Psoas muscle (tissue), 8 donors: ENCODE data around the gene ZNF804B. TPM values are rescaled to one million over a fixed set of nuclear protein-coding genes. Genes with fewer than 3 reads are reported as not detected.

Experiments used
- ATAC-seq, 4 donors: fragments of 200-7000 bp; cut with Tn5 transposase; one replicate each; pipeline ENCODE4 v1.9.1; 2020; ENCODE audit warnings: moderate library complexity in 3 of 4, mild to moderate bottlenecking in 2 of 4
- DNase-seq, 2 donors: peaks; one replicate each; pipeline ENCODE4 v3.0.0-alpha.2; 2020
- H3K27ac ChIP-seq: fragments of 200-600 bp; one replicate; pipeline ENCODE4 v1.8.0; 2022
- H3K27me3 ChIP-seq, 3 donors: fragments of 200-600 bp in 1 of 3; one replicate each; pipeline versions ENCODE4 v1.6.1 to v1.8.0; 2013 to 2022; ENCODE audit warnings: low read length in 2 of 3, mild to moderate bottlenecking in 2 of 3, moderate library complexity in 1 of 3; ENCODE audit not compliant: insufficient read depth in 3 of 3
- H3K36me3 ChIP-seq, 2 donors: fragments of 200-600 bp in 1 of 2; one replicate each; pipeline versions ENCODE4 v1.6.1 to v1.8.0; 2013 to 2022; ENCODE audit warnings: low read depth in 1 of 2, mild to moderate bottlenecking in 1 of 2, moderate library complexity in 1 of 2; ENCODE audit not compliant: insufficient read depth in 1 of 2
- H3K4me1 ChIP-seq: fragments of 200-600 bp; one replicate; pipeline ENCODE4 v1.8.0; 2022
- H3K4me3 ChIP-seq: fragments of 200-600 bp; one replicate; pipeline ENCODE4 v1.8.0; 2022; ENCODE audit warnings: mild to moderate bottlenecking
- H3K9me3 ChIP-seq: fragments of 200-600 bp; one replicate; pipeline ENCODE4 v1.8.0; 2022
- CTCF ChIP-seq: fragments of 200-600 bp; IDR thresholded peaks from one replicate; pipeline ENCODE4 v1.8.0; 2022; ENCODE audit warnings: antibody characterized with exemption
- WGBS, 3 donors: extraction: QIAGEN DNeasy Blood & Tissue Kit; methylation state at CpG; one replicate each; pipeline versions ENCODE4 v1.1.6 to v1.1.7; 2013; 5-methylcytosine and 5-hydroxymethylcytosine counted together
- intact Hi-C, 2 donors: fragments of 100-400 bp; cut with DNase I; formaldehyde crosslinking; loops; one replicate each; pipeline versions ENCODE4 v1.11.0 to v1.14.2; 2022
- polyA plus RNA-seq, 3 donors: library from polyadenylated mRNA; stranded (reverse); fragments of 200-250 nt; gene quantifications; one replicate each; pipeline ENCODE4 v1.2.3, GENCODE V29; 2013
- total RNA-seq, 4 donors: library from RNA; stranded (reverse); fragmentation: NEBNext Ultra II Directional in 2 of 4; extraction: Animal tissue kit (Norgen Biotek cat#: 25700) in 2 of 4; gene quantifications; one replicate each; pipeline versions ENCODE4 v1.2.1 to v1.2.4, GENCODE V29; 2021 to 2023
- donor health status: healthy with polysubstance abuse.
- donor health status: DM: no; HTN: no; CAD: no; lungs with moderate emphysema.
- donor health status: Bipolar disorder and iron deficiency.
- donor health status: healthy.
- donor health status: DM: yes; HTN: yes; CAD: no.
- donor health status: DM: no; HTN: no; CAD: no.
- donor health status: DM: no; HTN: no; CAD: no.
- donor health status: DM: yes; HTN: yes; CAD: no.

ZNF804B gene
- total and polyA plus RNA-seq, 7 donors, result not detected

DNA sequence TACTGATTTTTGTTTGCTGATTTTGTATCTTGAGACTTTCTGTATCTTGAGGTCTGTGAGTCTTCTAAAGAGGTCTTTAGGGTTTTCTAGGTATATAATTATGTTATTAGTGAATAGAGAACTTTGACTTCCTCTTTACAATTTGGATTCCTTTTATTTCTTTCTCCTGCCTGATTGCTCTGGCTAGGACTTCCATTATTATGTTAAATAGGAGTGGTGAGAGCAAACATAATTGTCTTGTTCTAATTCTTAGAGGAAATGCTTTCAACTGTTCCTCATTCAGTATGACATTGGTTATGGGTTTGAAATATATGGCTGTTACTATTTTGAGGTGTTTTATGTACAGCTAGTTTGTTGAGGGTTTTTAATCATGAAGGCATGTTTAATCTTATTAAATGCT is 344.1 kb downstream of the ZNF804B start:
- intact Hi-C loops, result no loop called here
- no peak for ATAC-seq
- DNase-seq, result no peak

DNA sequence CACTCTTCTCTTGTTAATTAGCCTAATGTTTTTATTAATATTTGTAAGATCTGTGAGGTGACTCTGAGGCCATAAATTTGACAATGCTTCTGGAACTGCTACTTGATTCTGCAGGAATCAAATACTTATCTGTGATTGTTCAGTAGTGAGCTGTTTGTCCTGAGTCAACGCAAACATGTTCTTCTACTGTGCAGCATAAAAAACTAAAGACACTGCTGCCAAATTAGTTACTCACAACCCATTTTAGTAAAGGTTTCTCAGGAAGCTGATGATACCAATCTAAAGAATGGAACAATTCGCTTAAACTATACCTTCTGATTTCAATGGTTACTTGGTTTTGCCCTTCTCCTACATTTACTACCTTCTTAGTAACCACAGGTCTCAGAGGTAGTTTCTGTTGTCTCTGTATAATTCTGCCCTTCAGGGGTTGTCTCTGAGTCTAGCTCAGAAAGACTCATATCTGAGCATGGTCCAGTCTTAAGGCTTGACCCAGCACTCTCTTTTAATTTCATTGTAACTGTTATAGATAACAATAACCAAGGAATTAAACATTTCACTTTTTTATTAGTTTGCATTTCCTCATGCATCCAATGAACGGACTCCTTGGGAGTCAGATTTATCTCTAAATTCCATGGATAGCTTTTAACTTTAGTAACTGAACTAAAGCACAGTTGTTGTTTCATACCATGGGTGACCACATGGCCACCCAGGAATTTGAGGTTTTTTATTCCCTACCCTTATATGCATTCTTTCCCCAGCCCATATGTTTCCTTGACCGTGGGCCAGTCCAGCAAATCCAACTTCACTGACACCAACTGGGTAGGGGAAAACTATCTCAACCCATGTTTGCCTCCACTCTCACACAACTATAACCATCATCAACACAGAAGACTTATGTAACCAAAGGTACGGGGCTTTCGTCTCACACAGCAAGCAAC is 345.5 kb downstream of the ZNF804B start:
- no peaks in the 10 kb centered on the region for H3K27me3 ChIP-seq
- no peak overlapping the region for H3K27ac ChIP-seq
- no peaks in the 10 kb centered on the region for H3K36me3 ChIP-seq
- no peaks in the 10 kb centered on the region for H3K4me1 ChIP-seq
- H3K4me3 ChIP-seq, result no peak overlapping the region
- ATAC-seq (no peak), DNase-seq (no peak)
- WGBS, 3 donors, result 80 to 85% (median 80%) methylated on average over 6 of the region's 6 CpGs
- H3K9me3 ChIP-seq, result no peaks in the 10 kb centered on the region
- TF ChIP-seq CTCF, result no peak
- intact Hi-C loops, result no loop called here

More for the DNA sequence above, 344.1 kb downstream of the ZNF804B start:
- TF ChIP-seq CTCF, result no peak
- no peak overlapping the region for H3K27ac ChIP-seq
- H3K4me1 ChIP-seq, result no peaks in the 10 kb centered on the region
- no peaks in the 10 kb centered on the region for H3K36me3 ChIP-seq
- H3K27me3 ChIP-seq, result no peaks in the 10 kb centered on the region
- H3K9me3 ChIP-seq, result no peaks in the 10 kb centered on the region
- no peak overlapping the region for H3K4me3 ChIP-seq

DNA sequence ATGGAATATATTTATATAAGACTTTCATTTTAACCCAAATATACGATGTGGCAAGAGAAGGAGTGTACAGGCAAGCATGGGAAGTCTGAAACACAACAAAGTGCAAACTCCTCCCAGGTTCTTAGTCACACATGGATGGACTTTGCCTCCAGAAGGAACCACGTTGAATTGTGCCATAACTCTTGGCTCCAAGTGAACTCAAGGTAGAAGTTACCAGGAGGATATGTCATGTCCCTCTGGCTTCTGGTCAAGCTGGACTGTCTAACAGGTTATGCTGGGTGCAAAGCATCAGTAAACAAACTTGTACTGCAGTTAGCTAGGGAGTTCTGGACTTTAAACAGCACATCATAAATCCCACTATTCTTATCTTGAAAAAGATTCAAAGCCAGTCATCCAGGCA is 364.4 kb downstream of the ZNF804B start:
- no peak for ATAC-seq
- H3K27ac ChIP-seq, result no peak overlapping the region
- WGBS, 3 donors, result 56 to 69% (median 64%) methylated on average over 2 of the region's 2 CpGs
- no peak for DNase-seq
- H3K27me3 ChIP-seq, result no peaks in the 10 kb centered on the region
- no peak for TF ChIP-seq CTCF
- no peaks in the 10 kb centered on the region for H3K9me3 ChIP-seq
- H3K36me3 ChIP-seq, result no peaks in the 10 kb centered on the region
- no peak overlapping the region for H3K4me3 ChIP-seq
- H3K4me1 ChIP-seq, result no peaks in the 10 kb centered on the region
- intact Hi-C loops, result no loop called here

- intact Hi-C loops, result no loop called here
- Histone ChIP-seq H3K9me3 (no peaks in the 10 kb centered on the region), H3K27me3 (no peaks in the 10 kb centered on the region), H3K4me3 (no peak overlapping the region), H3K27ac (no peak overlapping the region), H3K4me1 (no peaks in the 10 kb centered on the region), H3K36me3 (no peaks in the 10 kb centered on the region)
- ATAC-seq (no peak), DNase-seq (no peak)
- no peak for TF ChIP-seq CTCF
- WGBS, 3 donors, result 20 to 24% (median 21%) methylated on average over 2 of the region's 2 CpGs
Measured at GRCh38 chr7:89129600-89130375, 370.3 kb downstream of the ZNF804B start.
